ENCODE data around the gene AKT2. TPM values are rescaled to one million over a fixed set of nuclear protein-coding genes. Genes with fewer than 3 reads are reported as not detected.

Gene AKT2
- polyA plus RNA-seq, 1 donor = 101 TPM

DNA sequence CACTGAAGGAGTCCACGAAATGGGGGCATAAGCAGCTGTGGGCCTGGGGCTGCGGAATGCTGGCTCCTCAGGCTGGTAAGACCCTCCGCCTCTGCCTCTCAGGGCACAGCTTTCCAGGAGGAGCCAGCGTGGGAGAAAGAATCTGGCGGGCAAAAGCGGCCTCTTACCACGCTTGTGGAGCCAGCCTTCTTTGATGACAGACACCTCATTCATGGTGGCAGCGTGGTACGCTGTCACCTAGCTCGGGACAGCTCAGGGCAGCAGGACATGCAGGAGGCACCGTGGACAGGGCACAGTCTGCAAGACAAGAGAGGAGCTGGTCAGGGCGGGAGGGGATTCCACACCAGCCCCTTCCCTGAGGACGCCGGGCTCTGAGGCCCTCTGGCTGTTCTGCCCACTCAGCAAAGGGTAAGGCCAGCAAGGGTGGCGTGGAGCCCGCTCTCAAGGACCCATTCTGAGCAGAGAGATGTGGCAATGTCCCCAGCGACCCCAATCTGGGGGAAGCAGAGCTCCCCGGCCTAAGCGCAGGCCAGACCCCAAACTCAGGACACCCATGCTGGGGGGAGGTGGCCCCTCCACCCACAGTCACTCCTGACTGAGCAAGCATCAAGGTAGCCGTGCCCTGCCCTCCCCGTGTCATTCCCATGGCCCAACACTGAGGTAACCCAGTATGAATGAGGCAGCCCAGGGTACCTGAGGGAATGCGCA, 19.9 kb downstream of the AKT2 start:
- Histone ChIP-seq H3K27ac (ENCODE audit: low read length) (no peak overlapping the region), H3K27me3 (ENCODE audit: control insufficient read depth, insufficient read depth, low read length) (no peaks in the 10 kb centered on the region), H3K4me1 (ENCODE audit: control insufficient read depth, insufficient read depth, low read length) (no peaks in the 10 kb centered on the region), H3K4me3 (ENCODE audit: low read length) (no peak overlapping the region), H3K9me3 (ENCODE audit: control insufficient read depth, low read depth, low read length) (no peaks in the 10 kb centered on the region), H3K36me3 (ENCODE audit: control insufficient read depth, insufficient read depth, low read length) (peaks cover 40% of the 10 kb centered on the region)
- no peak for DNase-seq
- no CpG with 5 or more reads among the region's 22 CpGs for WGBS (ENCODE audit: insufficient coverage, low lambda C conversion rate)

DNA sequence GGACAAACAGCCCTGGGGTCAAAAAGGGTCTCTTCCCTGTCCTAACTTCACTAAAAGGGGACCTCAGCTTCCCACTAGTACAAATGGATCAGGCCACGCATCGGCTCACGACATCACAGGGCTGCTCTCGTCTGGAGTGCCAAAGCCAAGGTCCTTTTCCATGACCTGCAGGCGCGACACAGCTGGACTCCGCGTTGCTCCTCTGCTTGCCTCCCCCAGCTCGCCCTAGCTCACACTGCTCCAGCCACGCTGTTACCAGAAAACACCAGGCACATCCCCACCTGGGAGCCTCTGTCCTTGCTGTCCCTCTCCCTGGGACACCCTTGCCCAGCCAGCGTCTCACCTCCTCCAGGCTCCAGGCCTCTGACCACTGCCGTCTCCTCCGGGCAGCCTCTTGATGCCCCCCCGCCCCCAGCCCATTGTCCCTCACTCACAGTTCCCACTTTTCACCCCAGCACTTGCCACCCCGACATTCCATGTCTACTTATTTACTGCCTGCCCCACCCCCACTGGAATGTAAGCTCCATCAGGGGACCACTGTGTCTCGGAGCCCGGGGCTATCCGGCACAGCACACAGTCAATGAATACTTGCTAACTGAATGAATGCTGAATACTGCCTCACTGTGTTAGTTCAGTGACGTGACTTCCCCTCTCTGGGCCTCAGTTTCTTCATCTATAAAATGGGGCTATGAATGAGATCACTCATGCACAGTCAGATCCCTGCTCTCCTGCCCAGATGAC, 20.7 kb downstream of the AKT2 start:
- no peak overlapping the region for H3K27ac ChIP-seq (ENCODE audit: low read length)
- peaks cover 40% of the 10 kb centered on the region for H3K36me3 ChIP-seq (ENCODE audit: control insufficient read depth, insufficient read depth, low read length)
- no CpG with 5 or more reads among the region's 19 CpGs for WGBS (ENCODE audit: insufficient coverage, low lambda C conversion rate)

DNA sequence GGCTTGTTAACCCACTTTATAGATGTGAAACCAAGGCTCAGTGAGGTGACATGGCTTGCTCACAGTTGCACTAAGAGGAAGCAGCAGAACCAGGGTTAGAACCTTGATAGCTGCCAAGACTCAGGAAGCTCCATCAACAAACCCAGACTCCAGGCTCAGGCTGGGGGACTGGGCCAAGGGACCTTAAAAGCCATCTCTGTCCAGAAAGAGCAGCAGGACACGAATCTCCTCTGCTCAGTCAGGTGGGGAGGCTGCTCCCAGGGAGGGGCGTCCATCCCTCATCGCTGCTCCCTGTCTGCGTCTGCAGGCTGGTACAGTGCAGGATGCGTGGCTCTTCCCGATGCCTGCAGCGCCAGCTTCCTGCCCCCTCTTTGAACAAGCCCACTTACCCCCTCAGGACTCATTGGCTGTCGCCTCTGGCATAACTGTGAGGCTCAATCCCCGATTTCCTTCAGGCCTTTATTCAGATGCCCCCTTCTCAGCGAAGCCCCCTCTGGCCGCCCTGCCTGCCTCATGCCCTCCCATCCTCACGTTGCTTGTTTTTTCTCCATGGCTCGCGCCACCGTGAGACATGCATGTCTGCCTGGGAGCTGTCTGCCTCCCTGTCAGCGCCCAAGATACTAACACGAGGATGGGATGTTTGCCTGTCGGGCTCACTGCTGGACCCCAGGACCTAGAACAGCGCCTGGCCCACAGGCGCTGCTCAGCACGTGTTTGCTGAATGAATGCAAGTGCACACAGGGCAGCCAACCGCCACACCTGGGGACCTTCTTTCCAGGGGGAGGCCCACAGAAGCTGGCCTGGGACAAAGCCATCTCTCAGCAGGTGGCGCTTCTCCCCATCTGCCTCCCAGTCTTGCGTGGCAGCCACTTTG, 21.5 kb downstream of the AKT2 start:
- no peak overlapping the region for H3K27ac ChIP-seq (ENCODE audit: low read length)

More for the DNA sequence above, 20.7 kb downstream of the AKT2 start:
- Histone ChIP-seq H3K27me3 (ENCODE audit: control insufficient read depth, insufficient read depth, low read length) (no peaks in the 10 kb centered on the region), H3K4me1 (ENCODE audit: control insufficient read depth, insufficient read depth, low read length) (no peaks in the 10 kb centered on the region), H3K9me3 (ENCODE audit: control insufficient read depth, low read depth, low read length) (no peaks in the 10 kb centered on the region), H3K4me3 (ENCODE audit: low read length) (no peak overlapping the region)
- DNase-seq = no peak

DNA sequence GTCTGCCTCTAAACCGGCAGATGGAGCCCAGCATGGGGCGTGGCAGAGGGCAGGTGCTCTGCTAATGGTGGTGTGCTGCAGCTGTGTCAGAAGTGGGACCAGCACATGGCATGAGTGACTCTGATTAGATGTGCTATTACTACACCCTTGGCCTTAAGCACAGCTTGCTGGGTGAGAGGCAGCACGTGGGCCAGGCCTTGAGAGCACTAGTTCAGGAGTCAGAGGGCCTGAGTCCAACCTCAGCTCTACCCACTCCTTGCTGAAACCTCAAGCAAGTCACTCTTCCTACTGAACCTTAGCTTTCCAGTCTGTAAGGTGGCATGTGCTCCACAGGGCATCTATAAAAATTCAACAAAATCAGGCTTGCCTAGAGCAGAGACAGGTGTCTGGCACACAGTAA, 22.7 kb downstream of the AKT2 start:
- no peaks in the 10 kb centered on the region for H3K27me3 ChIP-seq (ENCODE audit: control insufficient read depth, insufficient read depth, low read length)
- no peaks in the 10 kb centered on the region for H3K9me3 ChIP-seq (ENCODE audit: control insufficient read depth, low read depth, low read length)
- H3K27ac ChIP-seq (ENCODE audit: low read length) = no peak overlapping the region
- no peak for DNase-seq
- H3K36me3 ChIP-seq (ENCODE audit: control insufficient read depth, insufficient read depth, low read length) = peaks cover 35% of the 10 kb centered on the region
- H3K4me3 ChIP-seq (ENCODE audit: low read length) = no peak overlapping the region
- H3K4me1 ChIP-seq (ENCODE audit: control insufficient read depth, insufficient read depth, low read length) = no peaks in the 10 kb centered on the region
- whole genome bisulfite sequencing (ENCODE audit: insufficient coverage, low lambda C conversion rate) = no CpG with 5 or more reads among the region's 3 CpGs

More for the DNA sequence above, 21.5 kb downstream of the AKT2 start:
- H3K4me1 ChIP-seq (ENCODE audit: control insufficient read depth, insufficient read depth, low read length) = no peaks in the 10 kb centered on the region
- no peak for DNase-seq
- WGBS (ENCODE audit: insufficient coverage, low lambda C conversion rate) = 100% methylated on average over 1 of the region's 24 CpGs
- H3K36me3 ChIP-seq (ENCODE audit: control insufficient read depth, insufficient read depth, low read length) = peaks cover 35% of the 10 kb centered on the region
- no peaks in the 10 kb centered on the region for H3K9me3 ChIP-seq (ENCODE audit: control insufficient read depth, low read depth, low read length)
- no peak overlapping the region for H3K4me3 ChIP-seq (ENCODE audit: low read length)
- no peaks in the 10 kb centered on the region for H3K27me3 ChIP-seq (ENCODE audit: control insufficient read depth, insufficient read depth, low read length)

DNA sequence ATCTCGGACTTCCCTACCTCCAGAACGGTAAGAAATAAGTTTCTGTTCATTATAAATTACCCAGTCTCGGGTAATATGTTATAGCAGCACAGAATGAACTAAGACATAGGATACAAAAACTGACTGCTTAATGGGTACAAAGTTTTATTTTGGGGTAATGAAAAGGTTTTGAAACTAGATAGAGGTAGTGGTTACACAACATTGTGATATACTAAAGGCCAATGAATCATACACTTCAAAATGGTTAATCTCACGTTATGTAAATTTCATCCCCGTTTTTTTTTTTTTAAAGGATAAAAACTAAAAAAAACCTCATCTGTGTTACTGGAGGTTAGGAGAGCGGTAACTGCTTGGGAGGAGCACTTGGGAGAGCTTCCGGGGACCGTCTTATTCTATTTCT, 23.5 kb downstream of the AKT2 start:
- DNase-seq = no peak
- Histone ChIP-seq H3K36me3 (ENCODE audit: control insufficient read depth, insufficient read depth, low read length) (peaks cover 38% of the 10 kb centered on the region), H3K4me3 (ENCODE audit: low read length) (no peak overlapping the region), H3K9me3 (ENCODE audit: control insufficient read depth, low read depth, low read length) (no peaks in the 10 kb centered on the region), H3K4me1 (ENCODE audit: control insufficient read depth, insufficient read depth, low read length) (no peaks in the 10 kb centered on the region), H3K27me3 (ENCODE audit: control insufficient read depth, insufficient read depth, low read length) (no peaks in the 10 kb centered on the region), H3K27ac (ENCODE audit: low read length) (no peak overlapping the region)
- WGBS (ENCODE audit: insufficient coverage, low lambda C conversion rate) = no CpG with 5 or more reads among the region's 8 CpGs

GRCh38 chr19:40257096-40257517, 28.0 kb downstream of the AKT2 start:
- Histone ChIP-seq H3K27ac (ENCODE audit: low read length) (no peak overlapping the region), H3K9me3 (ENCODE audit: control insufficient read depth, low read depth, low read length) (no peaks in the 10 kb centered on the region)
- DNase-seq = no peak

DNA sequence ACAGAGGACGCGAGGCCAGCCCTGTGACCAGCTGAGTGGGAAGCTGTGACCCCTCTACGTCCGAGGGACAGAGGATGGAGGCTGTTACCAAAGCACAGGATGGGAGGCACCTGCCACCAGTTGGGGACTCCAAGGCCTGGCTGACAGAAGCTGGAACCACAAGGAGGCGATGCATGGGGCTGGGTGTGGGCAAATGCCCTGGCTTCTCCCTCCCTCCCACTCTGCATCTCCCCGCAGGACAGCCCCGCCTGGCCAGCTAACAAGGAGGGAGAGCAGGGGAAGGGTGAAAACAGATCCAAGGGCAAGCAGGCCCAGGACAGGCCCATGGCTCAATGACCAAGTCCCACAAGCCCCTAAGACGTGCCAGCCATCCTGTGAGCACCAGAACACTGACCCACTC, 28.6 kb downstream of the AKT2 start:
- Histone ChIP-seq H3K36me3 (ENCODE audit: control insufficient read depth, insufficient read depth, low read length) (peaks cover 42% of the 10 kb centered on the region), H3K4me3 (ENCODE audit: low read length) (no peak overlapping the region), H3K9me3 (ENCODE audit: control insufficient read depth, low read depth, low read length) (no peaks in the 10 kb centered on the region), H3K27ac (ENCODE audit: low read length) (no peak overlapping the region), H3K27me3 (ENCODE audit: control insufficient read depth, insufficient read depth, low read length) (no peaks in the 10 kb centered on the region), H3K4me1 (ENCODE audit: control insufficient read depth, insufficient read depth, low read length) (peaks cover 20% of the 10 kb centered on the region)
- DNase-seq = no peak
- no CpG with 5 or more reads among the region's 8 CpGs for WGBS (ENCODE audit: insufficient coverage, low lambda C conversion rate)

More at GRCh38 chr19:40257096-40257517, 28.0 kb downstream of the AKT2 start:
- Histone ChIP-seq H3K4me1 (ENCODE audit: control insufficient read depth, insufficient read depth, low read length) (peaks cover 19% of the 10 kb centered on the region), H3K36me3 (ENCODE audit: control insufficient read depth, insufficient read depth, low read length) (peaks cover 40% of the 10 kb centered on the region), H3K27me3 (ENCODE audit: control insufficient read depth, insufficient read depth, low read length) (no peaks in the 10 kb centered on the region), H3K4me3 (ENCODE audit: low read length) (no peak overlapping the region)
- no CpG with 5 or more reads among the region's 9 CpGs for WGBS (ENCODE audit: insufficient coverage, low lambda C conversion rate)

DNA sequence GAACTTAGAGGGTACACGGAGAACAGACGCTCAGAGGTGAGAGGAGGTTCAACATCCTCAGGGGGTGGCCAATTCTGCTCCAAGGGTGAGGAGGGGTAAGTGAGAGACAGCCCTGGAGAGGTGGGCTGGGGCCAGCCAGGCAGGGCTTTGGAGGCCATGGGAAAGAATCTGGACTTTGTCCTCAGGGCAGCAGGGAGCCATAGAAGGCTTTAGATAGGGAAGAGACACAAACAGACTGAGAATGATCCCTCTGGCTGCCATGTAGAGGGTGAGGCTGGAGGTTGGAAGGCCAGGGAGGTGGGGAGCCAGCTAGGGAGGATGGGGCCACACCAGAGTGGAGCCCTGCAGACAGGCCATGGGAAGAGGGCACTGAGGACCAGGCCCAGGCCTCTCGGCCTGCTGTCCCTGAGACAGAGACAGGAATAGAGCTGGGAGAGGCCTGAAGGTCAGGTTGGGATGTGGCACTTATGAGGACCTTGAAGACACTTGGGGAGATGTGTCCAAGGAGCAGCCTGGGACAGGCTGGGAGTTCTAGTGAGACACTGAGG, 29.5 kb downstream of the AKT2 start:
- H3K27ac ChIP-seq (ENCODE audit: low read length) = no peak overlapping the region
- H3K27me3 ChIP-seq (ENCODE audit: control insufficient read depth, insufficient read depth, low read length) = no peaks in the 10 kb centered on the region
- no peaks in the 10 kb centered on the region for H3K9me3 ChIP-seq (ENCODE audit: control insufficient read depth, low read depth, low read length)
- WGBS (ENCODE audit: insufficient coverage, low lambda C conversion rate) = 80% methylated on average over 2 of the region's 3 CpGs
- H3K4me3 ChIP-seq (ENCODE audit: low read length) = no peak overlapping the region
- peaks cover 20% of the 10 kb centered on the region for H3K4me1 ChIP-seq (ENCODE audit: control insufficient read depth, insufficient read depth, low read length)
- H3K36me3 ChIP-seq (ENCODE audit: control insufficient read depth, insufficient read depth, low read length) = peaks cover 45% of the 10 kb centered on the region
- DNase-seq = peak in 1 of 2 donors; percentile 32

- Histone ChIP-seq H3K4me3 (ENCODE audit: low read length) (no peak overlapping the region), H3K9me3 (ENCODE audit: control insufficient read depth, low read depth, low read length) (no peaks in the 10 kb centered on the region), H3K36me3 (ENCODE audit: control insufficient read depth, insufficient read depth, low read length) (peaks cover 51% of the 10 kb centered on the region), H3K4me1 (ENCODE audit: control insufficient read depth, insufficient read depth, low read length) (peaks cover 20% of the 10 kb centered on the region), H3K27me3 (ENCODE audit: control insufficient read depth, insufficient read depth, low read length) (no peaks in the 10 kb centered on the region), H3K27ac (ENCODE audit: low read length) (peak overlapping the region; percentile 11)
- peak; percentile 37 to 70 for DNase-seq
- WGBS (ENCODE audit: insufficient coverage, low lambda C conversion rate) = no CpG with 5 or more reads among the region's 16 CpGs
These were observed 30.3 kb downstream of the AKT2 start for GRCh38 chr19:40254714-40255418.
